Astrocyte (in vitro differentiated cells and primary cell): ENCODE results near the gene FHIT. TPM values are rescaled to one million over a fixed set of nuclear protein-coding genes. Genes with fewer than 3 reads are reported as not detected.
A peak's percentile ranks its signal among the peaks of the same experiment; 100 is the strongest.

ENCODE experiments used
- DNase-seq: peaks from one replicate; pipeline ENCODE4 v3.0.0-alpha.2; 2010; ENCODE audit warnings: low read depth
- FAIRE-seq: peaks from 2 replicates; lab custom pipeline; 2011; peaks lifted over from hg19 to GRCh38; lab: Jason Lieb, UNC
- H2AFZ ChIP-seq: 2 replicates; pipeline ENCODE4 v1.6.0; 2012; ENCODE audit warnings: low read depth, low read length, inconsistent platforms
- H3K27ac ChIP-seq: 2 replicates; pipeline ENCODE4 v1.5.1; 2011; ENCODE audit warnings: low read depth, low read length, inconsistent platforms
- H3K27me3 ChIP-seq: 2 replicates; pipeline ENCODE4 v1.6.0; 2011; ENCODE audit warnings: low read length, inconsistent platforms; ENCODE audit not compliant: insufficient read depth
- H3K36me3 ChIP-seq: 2 replicates; pipeline ENCODE4 v1.5.1; 2011; ENCODE audit warnings: low read length, inconsistent platforms; ENCODE audit not compliant: insufficient read depth
- H3K4me1 ChIP-seq: 2 replicates; pipeline ENCODE4 v1.5.1; 2011; ENCODE audit warnings: low read length, inconsistent platforms; ENCODE audit not compliant: insufficient read depth
- H3K4me2 ChIP-seq: 2 replicates; pipeline ENCODE4 v1.6.0; 2012; ENCODE audit warnings: low read length, inconsistent platforms
- H3K4me3 ChIP-seq: 2 replicates; pipeline ENCODE4 v1.5.1; 2011; ENCODE audit warnings: low read depth, mild to moderate bottlenecking, low read length, inconsistent platforms; ENCODE audit not compliant: insufficient read depth
- H3K79me2 ChIP-seq: 2 replicates; pipeline ENCODE4 v1.6.0; 2012; ENCODE audit warnings: mild to moderate bottlenecking, low read length, inconsistent platforms; ENCODE audit not compliant: insufficient read depth
- H3K9ac ChIP-seq: 2 replicates; pipeline ENCODE4 v1.6.0; 2012; ENCODE audit warnings: mild to moderate bottlenecking, low read length, inconsistent platforms
- H3K9me3 ChIP-seq: 2 replicates; pipeline ENCODE4 v1.5.1; 2012; ENCODE audit warnings: low read depth, mild to moderate bottlenecking, low read length, inconsistent platforms; ENCODE audit not compliant: insufficient read depth
- H4K20me1 ChIP-seq: 2 replicates; pipeline ENCODE4 v1.6.0; 2012; ENCODE audit warnings: low read length, inconsistent platforms; ENCODE audit not compliant: insufficient read depth
- H3K27ac Mint-ChIP-seq: one replicate; pipeline ENCODE4 v1.8.0; 2021; ENCODE audit warnings: mild to moderate bottlenecking, mixed read lengths; ENCODE audit not compliant: unreplicated experiment
- H3K27me3 Mint-ChIP-seq: one replicate; pipeline ENCODE4 v1.8.0; 2021; ENCODE audit warnings: low read depth, mixed read lengths; ENCODE audit not compliant: unreplicated experiment
- H3K36me3 Mint-ChIP-seq: one replicate; pipeline ENCODE4 v1.8.0; 2021; ENCODE audit warnings: low read depth, mixed read lengths; ENCODE audit not compliant: unreplicated experiment
- H3K4me1 Mint-ChIP-seq: one replicate; pipeline ENCODE4 v1.8.0; 2021; ENCODE audit warnings: low read depth, mixed read lengths; ENCODE audit not compliant: unreplicated experiment
- H3K4me3 Mint-ChIP-seq: one replicate; pipeline ENCODE4 v1.8.0; 2021; ENCODE audit warnings: mild to moderate bottlenecking, moderate library complexity, mixed read lengths; ENCODE audit not compliant: unreplicated experiment
- H3K9me3 Mint-ChIP-seq: one replicate; pipeline ENCODE4 v1.8.0; 2021; ENCODE audit warnings: mild to moderate bottlenecking, mixed read lengths; ENCODE audit not compliant: unreplicated experiment
- CTCF ChIP-seq: IDR thresholded peaks from 2 replicates; pipeline ENCODE4 v1.5.1; 2011; ENCODE audit warnings: low read depth, mild to moderate bottlenecking, inconsistent platforms, low read length, moderate library complexity; ENCODE audit not compliant: insufficient read depth
- EZH2 ChIP-seq: IDR thresholded peaks from 2 replicates; pipeline ENCODE4 v1.6.1; 2012; ENCODE audit warnings: mild to moderate bottlenecking, low read length, inconsistent platforms; ENCODE audit not compliant: insufficient read depth
- total RNA-seq: library from RNA; stranded (reverse); gene quantifications from 2 replicates; pipeline ENCODE4 v1.2.1, GENCODE V29; 2021

Gene FHIT
- total RNA-seq, 1 donor from 2014 or later: 6.7 TPM

GRCh38 chr3:60190073-60190472 lies 1061.2 kb downstream of the FHIT start:
- Mint-ChIP-seq H3K4me3 (no peak overlapping the region), H3K4me1 (peaks cover 19% of the 10 kb centered on the region), H3K27me3 (no peaks in the 10 kb centered on the region), H3K36me3 (no peaks in the 10 kb centered on the region), H3K9me3 (no peaks in the 10 kb centered on the region), H3K27ac (no peak overlapping the region)
- TF ChIP-seq CTCF: no peak
- TF ChIP-seq EZH2: no peak
- peak; percentile 0 for DNase-seq
- no peak overlapping the region for H3K4me2 ChIP-seq
- no peak overlapping the region for H3K4me3 ChIP-seq
- FAIRE-seq: no peak
- no peaks in the 10 kb centered on the region for H3K27me3 ChIP-seq
- no peaks in the 10 kb centered on the region for H3K36me3 ChIP-seq
- H3K79me2 ChIP-seq: no peaks in the 10 kb centered on the region
- no peaks in the 10 kb centered on the region for H3K4me1 ChIP-seq
- no peak overlapping the region for H3K9ac ChIP-seq
- no peak overlapping the region for H3K27ac ChIP-seq
- no peaks in the 10 kb centered on the region for H4K20me1 ChIP-seq
- no peaks in the 10 kb centered on the region for H3K9me3 ChIP-seq
- no peak overlapping the region for H2AFZ ChIP-seq

- Histone ChIP-seq H3K27ac (no peak overlapping the region), H2AFZ (no peak overlapping the region), H3K27me3 (no peaks in the 10 kb centered on the region), H3K9me3 (no peaks in the 10 kb centered on the region), H3K4me2 (no peak overlapping the region), H3K4me3 (no peak overlapping the region), H4K20me1 (no peaks in the 10 kb centered on the region), H3K4me1 (no peaks in the 10 kb centered on the region), H3K36me3 (no peaks in the 10 kb centered on the region), H3K79me2 (no peaks in the 10 kb centered on the region), H3K9ac (no peak overlapping the region)
- Mint-ChIP-seq H3K4me3 (no peak overlapping the region), H3K27ac (no peak overlapping the region), H3K36me3 (no peaks in the 10 kb centered on the region), H3K9me3 (no peaks in the 10 kb centered on the region), H3K27me3 (no peaks in the 10 kb centered on the region), H3K4me1 (peaks cover 19% of the 10 kb centered on the region)
- FAIRE-seq (no peak), DNase-seq (no peak)
- no peak for TF ChIP-seq CTCF
- no peak for TF ChIP-seq EZH2
Observed at GRCh38 chr3:60189304-60189703, 1061.9 kb downstream of the FHIT start.

GRCh38 chr3:60188803-60189202 lies 1062.4 kb downstream of the FHIT start:
- Histone ChIP-seq H3K27me3 (no peaks in the 10 kb centered on the region), H3K4me2 (no peak overlapping the region), H3K9me3 (no peaks in the 10 kb centered on the region), H3K27ac (no peak overlapping the region), H4K20me1 (no peaks in the 10 kb centered on the region), H3K4me1 (no peaks in the 10 kb centered on the region), H3K4me3 (no peak overlapping the region), H3K9ac (no peak overlapping the region), H2AFZ (no peak overlapping the region), H3K79me2 (no peaks in the 10 kb centered on the region), H3K36me3 (no peaks in the 10 kb centered on the region)
- H3K36me3 Mint-ChIP-seq: no peaks in the 10 kb centered on the region
- TF ChIP-seq CTCF (no peak), EZH2 (no peak)
- no peaks in the 10 kb centered on the region for H3K9me3 Mint-ChIP-seq
- no peak for FAIRE-seq
- no peak for DNase-seq
- no peaks in the 10 kb centered on the region for H3K27me3 Mint-ChIP-seq
- no peak overlapping the region for H3K4me3 Mint-ChIP-seq
- H3K4me1 Mint-ChIP-seq: peaks cover 19% of the 10 kb centered on the region
- no peak overlapping the region for H3K27ac Mint-ChIP-seq
